ENCODE measurements around the gene MCRS1. TPM values are rescaled to one million over a fixed set of nuclear protein-coding genes. Genes with fewer than 3 reads are reported as not detected.

The MCRS1 gene
- total RNA-seq, 1 experiment from 2014 or later, result 66.9 TPM

GRCh38 chr12:49603721-49604120, 35.8 kb upstream of the MCRS1 start:
- Histone ChIP-seq H3F3A (ENCODE audit: insufficient read depth, low read depth) (peaks cover 2% of the 10 kb centered on the region; the same call in 1 of the 2 replicates), H3K27ac (no peak overlapping the region), H3K9me3 (ENCODE audit: insufficient read depth, low read depth) (no peaks in the 10 kb centered on the region), H3K4me1 (replicated peaks; ENCODE audit: insufficient read depth) (no peaks in the 10 kb centered on the region), H4K20me1 (ENCODE audit: insufficient read depth) (no peaks in the 10 kb centered on the region), H3K79me2 (ENCODE audit: low read depth) (no peaks in the 10 kb centered on the region), H2AFZ (no peak overlapping the region), H3K4me3 (no peak overlapping the region), H3K4me2 (no peak overlapping the region), H3K36me3 (ENCODE audit: low read depth) (no peaks in the 10 kb centered on the region), H3K27me3 (ENCODE audit: insufficient read depth, low read depth) (no peaks in the 10 kb centered on the region), H3K9me2 (ENCODE audit: insufficient read depth) (no peaks in the 10 kb centered on the region)
- intact Hi-C loops (cut with micrococcal nuclease; ENCODE audit: unreplicated experiment), result no loop called here
- BruUV-seq (replicated peaks), result no TSS peak
- DNase-seq, result no peak
- TF ChIP-seq EZH2 (IDR thresholded peaks at IDR 0.05; ENCODE audit: low read depth), result no peak
- no peak for TF ChIP-seq CTCF (conservative IDR thresholded peaks at IDR 0.05)
- CTCF ChIA-PET, result interaction anchor here (0.6 kb wide), 1 partner anchor 52 kb away, joined by 3 read pairs; no protein-coding TSS in a partner anchor
- POLR2A ChIA-PET (ENCODE audit: unreplicated experiment), result no interaction called here

- no peak overlapping the region for H3K4me3 ChIP-seq
- H2AFZ ChIP-seq, result no peak overlapping the region
- H4K20me1 ChIP-seq (ENCODE audit: insufficient read depth), result no peaks in the 10 kb centered on the region; the same call in 1 of the 2 replicates
- no peaks in the 10 kb centered on the region for H3K27me3 ChIP-seq (ENCODE audit: insufficient read depth, low read depth)
- H3K4me1 ChIP-seq (replicated peaks; ENCODE audit: insufficient read depth), result no peaks in the 10 kb centered on the region
- H3K27ac ChIP-seq, result no peak overlapping the region
- no peaks in the 10 kb centered on the region for H3K79me2 ChIP-seq (ENCODE audit: low read depth)
- TF ChIP-seq EZH2 (IDR thresholded peaks at IDR 0.05; ENCODE audit: low read depth) (no peak), CTCF (conservative IDR thresholded peaks at IDR 0.05) (no peak)
- DNase-seq, result no peak
- BruUV-seq (replicated peaks), result no TSS peak
- no peak overlapping the region for H3K4me2 ChIP-seq
- ChIA-PET CTCF (no interaction called here), POLR2A (ENCODE audit: unreplicated experiment) (no interaction called here)
- H3K9me3 ChIP-seq (ENCODE audit: insufficient read depth, low read depth), result no peaks in the 10 kb centered on the region
- no peaks in the 10 kb centered on the region for H3F3A ChIP-seq (ENCODE audit: insufficient read depth, low read depth)
- no peaks in the 10 kb centered on the region for H3K9me2 ChIP-seq (ENCODE audit: insufficient read depth)
- intact Hi-C loops (cut with micrococcal nuclease; ENCODE audit: unreplicated experiment), result no loop called here
- no peaks in the 10 kb centered on the region for H3K36me3 ChIP-seq (ENCODE audit: low read depth)
Measured at GRCh38 chr12:49599961-49600360, 32.0 kb upstream of the MCRS1 start.

GRCh38 chr12:49598527-49598926, 30.6 kb upstream of the MCRS1 start:
- no TSS peak for BruUV-seq (replicated peaks)
- no peaks in the 10 kb centered on the region for H3K79me2 ChIP-seq (ENCODE audit: low read depth)
- no peaks in the 10 kb centered on the region for H3K9me3 ChIP-seq (ENCODE audit: insufficient read depth, low read depth)
- no peaks in the 10 kb centered on the region for H3F3A ChIP-seq (ENCODE audit: insufficient read depth, low read depth)
- H2AFZ ChIP-seq, result no peak overlapping the region
- H3K9me2 ChIP-seq (ENCODE audit: insufficient read depth), result no peaks in the 10 kb centered on the region
- intact Hi-C loops (cut with micrococcal nuclease; ENCODE audit: unreplicated experiment), result no loop called here
- no peaks in the 10 kb centered on the region for H3K4me1 ChIP-seq (replicated peaks; ENCODE audit: insufficient read depth)
- CTCF ChIA-PET, result no interaction called here
- H3K4me3 ChIP-seq, result no peak overlapping the region
- DNase-seq, result no peak
- H3K36me3 ChIP-seq (ENCODE audit: low read depth), result no peaks in the 10 kb centered on the region
- no peak overlapping the region for H3K27ac ChIP-seq
- no peak overlapping the region for H3K4me2 ChIP-seq
- no peaks in the 10 kb centered on the region; the same call in 1 of the 2 replicates for H4K20me1 ChIP-seq (ENCODE audit: insufficient read depth)
- H3K27me3 ChIP-seq (ENCODE audit: insufficient read depth, low read depth), result no peaks in the 10 kb centered on the region
- TF ChIP-seq CTCF (conservative IDR thresholded peaks at IDR 0.05) (no peak), EZH2 (IDR thresholded peaks at IDR 0.05; ENCODE audit: low read depth) (no peak)
- POLR2A ChIA-PET (ENCODE audit: unreplicated experiment), result interaction anchor here (0.6 kb wide), 1 partner anchor 321 kb away, joined by 4 read pairs; no protein-coding TSS in a partner anchor

Data from PC-9 (cell line).